Smooth muscle cell of the coronary artery (primary cell): ENCODE data around the gene PSMC6. TPM values are rescaled to one million over a fixed set of nuclear protein-coding genes. Genes with fewer than 3 reads are reported as not detected.

Experiments
- total RNA-seq: library from RNA; depleted of rRNA; stranded (reverse); fragments of >200 nt; gene quantifications from 2 replicates; pipeline ENCODE4 v1.2.3, GENCODE V29; 2014; ENCODE audit warnings: low replicate concordance

The PSMC6 gene
- total RNA-seq, result 57.9 and 85.3 TPM in 2 replicates

DNA sequence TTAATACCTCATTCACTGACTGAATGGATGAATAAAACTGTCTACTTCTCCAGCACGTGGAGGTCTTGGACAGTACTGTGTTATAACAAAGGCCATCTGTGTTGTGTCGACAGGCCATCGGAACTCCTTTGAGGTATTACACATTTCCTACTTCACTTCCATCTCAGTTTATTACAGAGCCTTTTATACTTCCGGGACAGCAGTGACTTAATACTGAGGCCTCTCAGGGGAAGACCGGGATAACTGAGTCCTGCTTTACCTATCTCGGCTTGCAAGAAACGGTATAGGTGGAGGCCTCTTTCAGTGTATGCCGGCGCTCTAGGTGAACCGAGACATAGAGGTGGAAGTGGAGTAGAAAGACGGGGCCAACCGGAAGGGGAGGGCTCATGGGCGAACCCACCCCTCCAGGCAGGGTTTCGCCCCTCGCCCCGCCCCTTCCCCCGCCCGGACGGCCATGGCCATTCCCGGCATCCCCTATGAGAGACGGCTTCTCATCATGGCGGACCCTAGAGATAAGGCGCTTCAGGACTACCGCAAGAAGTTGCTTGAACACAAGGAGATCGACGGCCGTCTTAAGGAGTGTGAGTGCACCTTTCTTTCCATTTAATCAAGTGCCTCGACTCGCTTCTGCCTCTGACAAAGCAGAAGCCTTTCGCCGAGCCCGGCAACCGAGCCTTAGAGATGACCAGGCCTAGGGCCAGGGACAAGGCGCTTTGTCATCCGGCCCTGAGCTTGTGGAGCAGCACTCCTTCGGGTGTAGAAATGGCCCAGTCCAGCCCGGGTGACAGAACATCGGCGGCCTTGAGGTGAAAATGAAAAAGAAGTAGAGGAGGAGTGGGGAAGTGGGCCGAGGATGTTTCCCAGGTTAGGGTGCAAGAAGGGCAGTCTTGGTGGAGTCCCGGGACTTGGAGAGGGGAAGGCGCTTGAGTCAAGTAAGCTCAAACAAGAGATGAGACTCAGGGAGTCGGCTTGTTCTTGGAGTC lies at the start of gene PSMC6:
PSMC6 (plus strand) TSS at position 477 of the 983 bp plus-strand sequence; CDS start at position 497, 20 bp downstream.

DNA sequence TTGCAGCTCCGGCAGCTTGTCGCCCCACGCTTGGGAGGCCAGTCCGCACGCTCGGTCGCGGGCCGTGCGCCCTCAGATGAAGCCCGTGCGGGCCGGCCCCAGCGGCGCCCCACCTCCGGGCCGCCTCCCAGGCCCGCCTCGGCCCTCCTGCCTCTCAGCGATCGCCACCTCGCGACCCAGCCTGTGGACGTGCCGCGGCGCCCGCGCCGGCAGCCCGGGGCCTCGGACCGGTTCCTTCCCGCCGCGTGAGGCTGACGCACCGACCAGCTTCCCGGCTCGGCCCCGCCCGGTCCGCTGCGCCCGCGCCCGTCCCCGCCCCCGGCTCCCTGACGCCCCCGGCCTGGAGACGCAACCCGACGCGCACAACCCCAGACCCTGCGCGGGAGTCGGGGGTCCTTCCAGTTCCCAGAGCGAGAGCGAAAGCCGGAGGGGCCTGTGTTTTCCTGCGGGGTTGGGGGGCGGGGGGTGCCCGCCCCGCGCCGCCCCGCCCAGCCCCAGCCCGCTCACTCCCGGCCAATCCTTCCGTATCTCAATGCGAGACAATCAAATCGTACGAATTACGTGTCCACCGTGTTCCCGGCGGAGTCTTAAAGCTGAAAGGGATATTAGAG lies 11.4 kb upstream of the PSMC6 start, which contains the start of gene ERO1A:
ERO1A (minus strand) TSS at position 78 of the 611 bp plus-strand sequence; CDS start at position 1, 77 bp downstream.

GRCh38 chr14:52729925-52730708 lies 23.1 kb downstream of the PSMC6 start, which contains the start of gene STYX:
Gene STYX, plus strand, starts transcription at chr14:52730166. Its CDS starts 309 bp downstream, at chr14:52730475.

Other genes starting within 250 kb of the PSMC6 start
- 4.4 and 6.5 TPM in 2 replicates for gene TXNDC16, start 154.7 kb upstream of the PSMC6 start, total RNA-seq
- gene GPR137C, start 154.4 kb upstream of the PSMC6 start, total RNA-seq, result 0.23 and 0.68 TPM in 2 replicates
- gene ERO1A, start 11.6 kb upstream of the PSMC6 start, total RNA-seq, result 22.9 and 34.4 TPM in 2 replicates
- 4.9 and 13.2 TPM in 2 replicates for gene STYX, start 23.0 kb downstream of the PSMC6 start, total RNA-seq
- gene GNPNAT1, start 84.4 kb downstream of the PSMC6 start, total RNA-seq, result 15.1 and 25.1 TPM in 2 replicates
- gene FERMT2, start 243.8 kb downstream of the PSMC6 start, total RNA-seq, result 71.0 and 98.9 TPM in 2 replicates